ENCODE results near the gene LRMDA. TPM values are rescaled to one million over a fixed set of nuclear protein-coding genes. Genes with fewer than 3 reads are reported as not detected.

Gene LRMDA
- total RNA-seq, 4 donors from 2014 or later: 9.8 to 18.6 (median 15.8) TPM

GRCh38 chr10:75541411-75541810 lies 110.0 kb downstream of the LRMDA start:
- 84 to 92% methylated on average over 2 of the region's 2 CpGs for WGBS, 2 donors
- Histone ChIP-seq H3K27ac (no peak overlapping the region), H3K4me3 (no peak overlapping the region), H3K9me3 (no peaks in the 10 kb centered on the region), H3K4me1 (peaks cover 0 to 42% (median 0%) of the 10 kb centered on the region in 4 donors), H3K36me3 (no peaks in the 10 kb centered on the region), H3K27me3 (no peaks in the 10 kb centered on the region)
- DNase-seq (ENCODE audit: low spot score in 2 of 2): no peak
- no peak for TF ChIP-seq POLR2A (IDR thresholded peaks at IDR 0.05)
- no peak for TF ChIP-seq CTCF (IDR thresholded peaks at IDR 0.05)

- Histone ChIP-seq H3K4me3 (no peak overlapping the region), H3K9me3 (no peaks in the 10 kb centered on the region), H3K36me3 (no peaks in the 10 kb centered on the region), H3K4me1 (peaks cover 0 to 42% (median 0%) of the 10 kb centered on the region in 4 donors), H3K27ac (no peak overlapping the region), H3K27me3 (no peaks in the 10 kb centered on the region)
- TF ChIP-seq EP300 (IDR thresholded peaks at IDR 0.05) (no peak), CTCF (IDR thresholded peaks at IDR 0.05) (no peak), POLR2A (IDR thresholded peaks at IDR 0.05) (no peak)
- DNase-seq (ENCODE audit: low spot score in 2 of 2): no peak
- 74 to 79% methylated on average over 2 of the region's 2 CpGs for WGBS, 2 donors
Measured at GRCh38 chr10:75542084-75542483, 110.7 kb downstream of the LRMDA start.

- 55 to 64% methylated on average over 7 of the region's 7 CpGs for WGBS, 2 donors
- no peaks in the 10 kb centered on the region for H3K36me3 ChIP-seq
- no peak overlapping the region for H3K4me3 ChIP-seq
- DNase-seq (ENCODE audit: low spot score in 2 of 2): peak; percentile 35 to 47
- H3K27ac ChIP-seq: peak overlapping the region in 1 of 4 donors; percentile 9
- no peak for TF ChIP-seq CTCF (IDR thresholded peaks at IDR 0.05)
- no peak for TF ChIP-seq POLR2A (IDR thresholded peaks at IDR 0.05)
- peak in 1 of 2 donors; percentile 65 for TF ChIP-seq EP300 (IDR thresholded peaks at IDR 0.05)
- H3K27me3 ChIP-seq: no peaks in the 10 kb centered on the region
- H3K9me3 ChIP-seq: no peaks in the 10 kb centered on the region
- peaks cover 0 to 43% (median 0%) of the 10 kb centered on the region in 4 donors for H3K4me1 ChIP-seq
Measured at GRCh38 chr10:75542906-75543305, 111.5 kb downstream of the LRMDA start.

GRCh38 chr10:75544386-75544785 lies 113.0 kb downstream of the LRMDA start:
- Histone ChIP-seq H3K27me3 (no peaks in the 10 kb centered on the region), H3K9me3 (no peaks in the 10 kb centered on the region), H3K36me3 (no peaks in the 10 kb centered on the region), H3K4me1 (peaks cover 0 to 52% (median 0%) of the 10 kb centered on the region in 4 donors), H3K27ac (no peak overlapping the region), H3K4me3 (no peak overlapping the region)
- no peak for DNase-seq (ENCODE audit: low spot score in 2 of 2)
- 70 to 73% methylated on average over 2 of the region's 2 CpGs for WGBS, 2 donors
- TF ChIP-seq POLR2A (IDR thresholded peaks at IDR 0.05) (no peak), EP300 (IDR thresholded peaks at IDR 0.05) (no peak), CTCF (IDR thresholded peaks at IDR 0.05) (no peak)

- no peak for TF ChIP-seq EP300 (IDR thresholded peaks at IDR 0.05)
- TF ChIP-seq POLR2A (IDR thresholded peaks at IDR 0.05): no peak
- no peak for TF ChIP-seq CTCF (IDR thresholded peaks at IDR 0.05)
- Histone ChIP-seq H3K27ac (no peak overlapping the region), H3K4me1 (peaks cover 0 to 52% (median 0%) of the 10 kb centered on the region in 4 donors)
Measured at GRCh38 chr10:75544993-75545706, 113.7 kb downstream of the LRMDA start.

More at GRCh38 chr10:75544993-75545706, 113.7 kb downstream of the LRMDA start:
- no peak for DNase-seq (ENCODE audit: low spot score in 2 of 2)
- H3K4me3 ChIP-seq: no peak overlapping the region
- 54 to 58% methylated on average over 5 of the region's 5 CpGs for WGBS, 2 donors
- no peaks in the 10 kb centered on the region for H3K27me3 ChIP-seq
- no peaks in the 10 kb centered on the region for H3K36me3 ChIP-seq
- no peaks in the 10 kb centered on the region for H3K9me3 ChIP-seq

Measured in tibial nerve (tissue), 4 donors.